ENCODE measurements around the gene KRT3.

DNA sequence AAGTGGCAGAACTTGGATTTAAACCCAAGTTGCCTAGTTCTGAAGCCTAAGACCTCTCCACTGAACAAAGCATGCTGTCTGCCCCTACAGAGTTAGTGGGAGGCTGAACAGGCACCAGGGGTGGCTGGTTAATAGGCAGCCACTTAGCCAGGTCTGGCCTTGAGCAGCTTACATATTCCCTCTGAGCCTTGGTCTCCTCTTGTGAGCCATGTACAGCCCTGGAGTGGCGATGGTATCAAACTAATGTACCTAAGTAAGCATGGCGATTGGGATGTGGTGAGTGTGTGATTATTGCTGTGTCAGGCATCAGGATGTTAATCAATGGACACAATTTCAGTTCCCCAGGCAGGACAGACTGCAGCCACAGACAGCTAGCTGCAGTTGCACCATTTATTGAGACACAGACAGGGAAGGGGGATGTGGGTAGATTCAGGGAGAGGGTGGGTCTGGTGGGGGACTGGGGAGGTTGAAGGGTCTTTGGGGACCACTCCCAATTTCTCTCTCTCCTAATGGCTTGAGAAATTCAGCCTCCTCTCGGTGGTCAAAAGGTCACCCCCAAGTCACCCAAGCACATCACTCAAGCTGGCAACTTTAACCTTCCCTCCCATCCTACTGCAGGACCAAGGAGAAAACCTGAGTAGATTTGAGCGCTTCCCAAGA is 25.3 kb upstream of the KRT3 start:
- no peak for TF ChIP-seq CTCF (IDR thresholded peaks at IDR 0.05)
- no peak for TF ChIP-seq POLR2A (IDR thresholded peaks at IDR 0.05)
